Natural killer cell (primary cell): ENCODE data around the gene FAM78B. TPM values are rescaled to one million over a fixed set of nuclear protein-coding genes. Genes with fewer than 3 reads are reported as not detected.

Source experiments
- ATAC-seq, 3 donors: fragments of 150-1000 bp in 2 of 3; fragments of 200-7000 bp in 1 of 3; cut with Tn5 transposase; 1 replicate in 1 of 3; 2 replicates in 2 of 3; pipeline ENCODE4 v1.10.0; 2021; ENCODE audit warnings: mild to moderate bottlenecking in 2 of 3, moderate library complexity in 2 of 3
- DNase-seq, 2 donors: peaks; one replicate each; pipeline versions ENCODE4 v3.0.0 to v3.0.0-alpha.2; 2013 to 2021; ENCODE audit warnings: mixed read lengths in 1 of 2
- H3K27ac ChIP-seq: one replicate; pipeline ENCODE4 v1.5.1; 2013; ENCODE audit warnings: mild to moderate bottlenecking, low read length
- H3K27me3 ChIP-seq: one replicate; pipeline ENCODE4 v1.6.1; 2013; ENCODE audit warnings: low read length; ENCODE audit not compliant: control insufficient read depth, insufficient read depth
- H3K36me3 ChIP-seq: one replicate; pipeline ENCODE4 v1.6.1; 2013; ENCODE audit warnings: low read length; ENCODE audit not compliant: control insufficient read depth, insufficient read depth
- H3K4me1 ChIP-seq: one replicate; pipeline ENCODE4 v1.6.1; 2013; ENCODE audit warnings: low read length; ENCODE audit not compliant: control insufficient read depth, insufficient read depth
- H3K4me3 ChIP-seq: one replicate; pipeline ENCODE4 v1.5.1; 2013; ENCODE audit warnings: low read length
- H3K9me3 ChIP-seq: one replicate; pipeline ENCODE4 v1.6.1; 2013; ENCODE audit warnings: low read length; ENCODE audit not compliant: control insufficient read depth, insufficient read depth
- H3K27ac Mint-ChIP-seq, 2 donors: one replicate each; pipeline ENCODE4 v1.8.0; 2022; ENCODE audit warnings: mild to moderate bottlenecking in 2 of 2, mixed read lengths in 2 of 2, moderate library complexity in 1 of 2
- H3K27me3 Mint-ChIP-seq, 2 donors: one replicate each; pipeline ENCODE4 v1.8.0; 2022; ENCODE audit warnings: low read depth in 2 of 2, mixed read lengths in 2 of 2
- H3K36me3 Mint-ChIP-seq: one replicate; pipeline ENCODE4 v1.8.0; 2022; ENCODE audit warnings: mixed read lengths
- H3K4me1 Mint-ChIP-seq, 2 donors: one replicate each; pipeline ENCODE4 v1.8.0; 2022; ENCODE audit warnings: mixed read lengths in 2 of 2
- H3K4me3 Mint-ChIP-seq: one replicate; pipeline ENCODE4 v1.8.0; 2022; ENCODE audit warnings: mild to moderate bottlenecking, moderate library complexity, mixed read lengths
- H3K9me3 Mint-ChIP-seq, 2 donors: one replicate each; pipeline ENCODE4 v1.8.0; 2022; ENCODE audit warnings: mixed read lengths in 2 of 2
- WGBS: methylation state at CpG from one replicate; pipeline ENCODE4 v1.1.7; 2013; ENCODE audit warnings: missing lambda C conversion rate; ENCODE audit not compliant: insufficient coverage; 5-methylcytosine and 5-hydroxymethylcytosine counted together
- intact Hi-C: fragments of 100-400 bp; cut with micrococcal nuclease; formaldehyde crosslinking; loops from one replicate; pipeline ENCODE4 v1.14.2; 2022
- total RNA-seq, 4 donors: library from RNA; stranded (reverse); fragments of 120-200 nt in 1 of 4; gene quantifications; one replicate each; pipeline versions ENCODE4 v1.2.3 to v1.2.4, GENCODE V29; 2013 to 2022
- TF ChIP-seq, protein P1 (sequence below): fragments of 200-600 bp; IDR thresholded peaks from one replicate; pipeline ENCODE4 v1.8.0; 2022; ENCODE audit warnings: antibody characterized with exemption

FAM78B gene
- total RNA-seq, 3 donors from 2014 or later (not counting 1 experiment from before 2014, with no cell fraction given) = not detected

- ATAC-seq = no peak
- Mint-ChIP-seq H3K27ac (no peak overlapping the region), H3K36me3 (no peaks in the 10 kb centered on the region), H3K27me3 (peaks cover 0 to 10% of the 10 kb centered on the region in 2 donors), H3K4me1 (no peaks in the 10 kb centered on the region), H3K4me3 (no peak overlapping the region), H3K9me3 (peaks cover 0 to 3% of the 10 kb centered on the region in 2 donors)
- no peaks in the 10 kb centered on the region for H3K4me1 ChIP-seq
- no peak overlapping the region for H3K4me3 ChIP-seq
- H3K27ac ChIP-seq = no peak overlapping the region
- intact Hi-C loops = no loop called here
- no peak for DNase-seq
- TF ChIP-seq, protein P1, sequence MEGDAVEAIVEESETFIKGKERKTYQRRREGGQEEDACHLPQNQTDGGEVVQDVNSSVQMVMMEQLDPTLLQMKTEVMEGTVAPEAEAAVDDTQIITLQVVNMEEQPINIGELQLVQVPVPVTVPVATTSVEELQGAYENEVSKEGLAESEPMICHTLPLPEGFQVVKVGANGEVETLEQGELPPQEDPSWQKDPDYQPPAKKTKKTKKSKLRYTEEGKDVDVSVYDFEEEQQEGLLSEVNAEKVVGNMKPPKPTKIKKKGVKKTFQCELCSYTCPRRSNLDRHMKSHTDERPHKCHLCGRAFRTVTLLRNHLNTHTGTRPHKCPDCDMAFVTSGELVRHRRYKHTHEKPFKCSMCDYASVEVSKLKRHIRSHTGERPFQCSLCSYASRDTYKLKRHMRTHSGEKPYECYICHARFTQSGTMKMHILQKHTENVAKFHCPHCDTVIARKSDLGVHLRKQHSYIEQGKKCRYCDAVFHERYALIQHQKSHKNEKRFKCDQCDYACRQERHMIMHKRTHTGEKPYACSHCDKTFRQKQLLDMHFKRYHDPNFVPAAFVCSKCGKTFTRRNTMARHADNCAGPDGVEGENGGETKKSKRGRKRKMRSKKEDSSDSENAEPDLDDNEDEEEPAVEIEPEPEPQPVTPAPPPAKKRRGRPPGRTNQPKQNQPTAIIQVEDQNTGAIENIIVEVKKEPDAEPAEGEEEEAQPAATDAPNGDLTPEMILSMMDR = no peak
- no peaks in the 10 kb centered on the region for H3K36me3 ChIP-seq
- H3K9me3 ChIP-seq = no peaks in the 10 kb centered on the region
- 87% methylated on average over 6 of the region's 7 CpGs for WGBS
- H3K27me3 ChIP-seq = no peaks in the 10 kb centered on the region
Observed at GRCh38 chr1:166133276-166133841, 33.4 kb downstream of the FAM78B start.

DNA sequence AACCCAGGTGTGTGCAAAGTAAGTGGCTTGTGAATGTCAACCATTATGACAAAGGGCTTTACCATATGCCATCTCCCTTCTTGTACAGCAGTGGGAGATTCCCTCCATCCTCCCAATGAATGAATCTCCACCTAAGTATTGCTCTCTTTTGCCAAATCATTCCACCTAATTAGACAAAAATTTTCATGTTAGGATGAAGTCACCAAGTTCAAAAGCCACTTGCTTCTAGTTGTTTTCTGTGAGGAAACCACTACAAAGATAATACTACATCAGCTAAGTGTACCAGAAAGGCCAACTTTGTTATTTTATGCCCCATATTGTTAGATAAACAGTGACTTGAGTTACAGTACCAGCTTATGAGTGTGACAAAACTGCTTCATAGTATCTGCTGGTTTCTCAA, 34.3 kb downstream of the FAM78B start:
- no peaks in the 10 kb centered on the region for H3K4me1 ChIP-seq
- intact Hi-C loops = no loop called here
- H3K27me3 ChIP-seq = no peaks in the 10 kb centered on the region
- no peak overlapping the region for H3K27ac ChIP-seq
- Mint-ChIP-seq H3K36me3 (no peaks in the 10 kb centered on the region), H3K9me3 (peaks cover 0 to 3% of the 10 kb centered on the region in 2 donors), H3K4me3 (no peak overlapping the region), H3K4me1 (no peaks in the 10 kb centered on the region), H3K27me3 (peaks cover 0 to 7% of the 10 kb centered on the region in 2 donors), H3K27ac (no peak overlapping the region)
- no peaks in the 10 kb centered on the region for H3K36me3 ChIP-seq
- no peak overlapping the region for H3K4me3 ChIP-seq
- DNase-seq = no peak
- TF ChIP-seq, protein P1 = no peak
- ATAC-seq = no peak
- H3K9me3 ChIP-seq = no peaks in the 10 kb centered on the region

DNA sequence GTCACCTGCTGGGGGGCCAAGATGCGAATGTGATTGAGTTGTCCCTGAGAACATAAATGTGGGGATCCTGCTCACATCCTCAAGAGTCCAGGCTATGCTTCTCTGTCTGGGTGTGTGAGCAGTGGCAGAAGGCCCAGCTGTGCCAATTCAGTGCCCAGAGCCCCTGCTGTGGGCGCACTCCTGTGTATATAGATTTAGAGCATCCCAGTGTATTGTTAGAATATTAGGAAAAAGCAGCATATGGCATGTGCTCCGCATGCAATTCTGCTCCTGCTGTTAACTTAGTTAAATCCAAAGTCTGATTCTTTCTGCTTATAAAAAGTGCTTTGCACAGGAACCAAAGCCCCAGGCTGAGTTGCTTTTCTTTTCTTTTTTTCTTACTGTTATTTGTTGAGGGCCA, 37.8 kb downstream of the FAM78B start:
- no peaks in the 10 kb centered on the region for H3K4me1 ChIP-seq
- TF ChIP-seq, protein P1 = no peak
- intact Hi-C loops = no loop called here
- H3K36me3 Mint-ChIP-seq = no peaks in the 10 kb centered on the region
- no peak overlapping the region for H3K4me3 Mint-ChIP-seq
- peaks cover 0 to 3% of the 10 kb centered on the region in 2 donors for H3K9me3 Mint-ChIP-seq
- no peak for ATAC-seq
- no peaks in the 10 kb centered on the region for H3K4me1 Mint-ChIP-seq
- H3K36me3 ChIP-seq = no peaks in the 10 kb centered on the region
- DNase-seq = no peak
- H3K27ac ChIP-seq = no peak overlapping the region
- 91% methylated on average over 3 of the region's 3 CpGs for WGBS
- no peaks in the 10 kb centered on the region for H3K27me3 ChIP-seq
- H3K9me3 ChIP-seq = no peaks in the 10 kb centered on the region
- H3K4me3 ChIP-seq = no peak overlapping the region
- no peak overlapping the region for H3K27ac Mint-ChIP-seq
- peaks cover 0 to 8% of the 10 kb centered on the region in 2 donors for H3K27me3 Mint-ChIP-seq

- H3K36me3 Mint-ChIP-seq = no peaks in the 10 kb centered on the region
- H3K27ac ChIP-seq = no peak overlapping the region
- H3K4me1 ChIP-seq = no peaks in the 10 kb centered on the region
- H3K27ac Mint-ChIP-seq = no peak overlapping the region
- DNase-seq (no peak), ATAC-seq (no peak)
- no peaks in the 10 kb centered on the region for H3K4me1 Mint-ChIP-seq
- no peaks in the 10 kb centered on the region for H3K27me3 ChIP-seq
- intact Hi-C loops = no loop called here
- TF ChIP-seq, protein P1 = no peak
- peaks cover 0 to 11% of the 10 kb centered on the region in 2 donors for H3K27me3 Mint-ChIP-seq
- 92% methylated on average over 1 of the region's 1 CpG for WGBS
- H3K4me3 ChIP-seq = no peak overlapping the region
- no peaks in the 10 kb centered on the region for H3K36me3 ChIP-seq
- no peaks in the 10 kb centered on the region for H3K9me3 ChIP-seq
- H3K4me3 Mint-ChIP-seq = no peak overlapping the region
- H3K9me3 Mint-ChIP-seq = peaks cover 0 to 3% of the 10 kb centered on the region in 2 donors
Observed at GRCh38 chr1:166128195-166128594, 38.6 kb downstream of the FAM78B start.
